K562 (cell line): ENCODE measurements around the gene SAE1. TPM values are rescaled to one million over a fixed set of nuclear protein-coding genes. Genes with fewer than 3 reads are reported as not detected.

ENCODE experiments used
- CBX8 ChIP-seq: fragments of 200-600 bp; sonication (generic); IDR thresholded peaks from 2 replicates; pipeline ENCODE4 v1.6.1; 2012; ENCODE audit warnings: borderline replicate concordance, mixed run types, low read depth, mild to moderate bottlenecking, moderate library complexity, mixed read lengths, low read length, control low read depth, inconsistent platforms; ENCODE audit not compliant: poor library complexity, severe bottlenecking; ENCODE audit errors: extremely low read depth
- CCNT2 ChIP-seq: IDR thresholded peaks from 2 replicates; pipeline ENCODE4 v1.6.1; 2011; ENCODE audit warnings: borderline replicate concordance, low read depth, mild to moderate bottlenecking, moderate library complexity, mixed read lengths, low read length; ENCODE audit not compliant: insufficient read length; ENCODE audit errors: extremely low read depth
- FOXO4 ChIP-seq: fragments of 450-650 bp; formaldehyde crosslinking; IDR thresholded peaks from 2 replicates; pipeline ENCODE4 v1.4.0; 2020; ENCODE audit warnings: mild to moderate bottlenecking, moderate library complexity
- GTF2A2 ChIP-seq: IDR thresholded peaks from 2 replicates; pipeline ENCODE4 v1.6.1; 2016; ENCODE audit warnings: mild to moderate bottlenecking, missing genetic modification characterization, missing compliant biosample characterization
- HNRNPK ChIP-seq: fragments of 200-400 bp; formaldehyde crosslinking; IDR thresholded peaks from one replicate; pipeline ENCODE4 v1.6.1; 2018; ENCODE audit warnings: mild to moderate bottlenecking, low read depth, low read length; ENCODE audit not compliant: poor library complexity, severe bottlenecking
- ILK ChIP-seq: fragments of 450-650 bp; IDR thresholded peaks from 2 replicates; pipeline ENCODE4 v1.6.1; 2016; ENCODE audit warnings: missing genetic modification characterization, low read depth, mild to moderate bottlenecking, missing compliant biosample characterization, moderate library complexity, borderline replicate concordance
- NBN ChIP-seq: fragments of 450-650 bp; IDR thresholded peaks from 2 replicates; pipeline ENCODE4 v1.6.1; 2016; ENCODE audit warnings: low read depth, mild to moderate bottlenecking
- SRSF7 ChIP-seq: fragments of 200-400 bp; formaldehyde crosslinking; optimal IDR thresholded peaks from 2 replicates; pipeline ENCODE3; 2017; ENCODE audit warnings: mild to moderate bottlenecking, low read depth, low read length
- THAP7 ChIP-seq: fragments of 250-450 bp; sonication (Bioruptor Pico); IDR thresholded peaks from 2 replicates; pipeline ENCODE4 v1.5.0; 2021
- YY1 ChIP-seq, 3 experiments: IDR thresholded peaks; 2 replicates each; pipeline ENCODE4 v1.6.1; 2011; ENCODE audit warnings: low read length in 2 of 3, mild to moderate bottlenecking in 2 of 3, moderate library complexity in 2 of 3, borderline replicate concordance in 1 of 3, control low read depth in 1 of 3, low read depth in 1 of 3; ENCODE audit not compliant: insufficient read depth in 3 of 3, insufficient replicate concordance in 2 of 3, control insufficient read depth in 1 of 3, insufficient read length in 1 of 3; ENCODE audit errors: extremely low read depth in 1 of 3
- ZNF274 ChIP-seq: IDR thresholded peaks from 2 replicates; pipeline ENCODE4 v1.6.1; 2011; ENCODE audit warnings: low read depth, mild to moderate bottlenecking, low read length, moderate library complexity, borderline replicate concordance
- ZNF347 ChIP-seq: fragments of 450-650 bp; formaldehyde crosslinking; IDR thresholded peaks from 2 replicates; pipeline ENCODE4 v1.4.0; 2020; ENCODE audit warnings: low read depth, mild to moderate bottlenecking, moderate library complexity
- ZNF707 ChIP-seq: fragments of 250-450 bp; sonication (Bioruptor Pico); conservative IDR thresholded peaks from 2 replicates; pipeline ENCODE4 v1.8.0; 2022; ENCODE audit warnings: inconsistent platforms, mild to moderate bottlenecking, moderate library complexity
- polyA plus RNA-seq, 8 experiments: library from polyadenylated mRNA; depleted of rRNA in 4 of 8; stranded (reverse) in 5 of 8; unstranded in 3 of 8; fragments of >200 nt; fragmentation: Nextera tagmentation in 2 of 8; fragmentation: Illumina TruSeq in 1 of 8; extraction: Ambion mirVana in 2 of 8; extraction: Trizol in 1 of 8; gene quantifications; 2 replicates each; pipeline versions ENCODE4 v1.2.1 to v1.2.3, GENCODE V29; 2011 to 2014; ENCODE audit warnings: inconsistent platforms in 1 of 8, missing spikeins in 1 of 8
- total RNA-seq, 7 experiments: library from RNA; depleted of rRNA in 6 of 7; stranded (reverse); fragments of >200 nt in 6 of 7; fragmentation: Illumina TruSeq in 2 of 7; extraction: Trizol in 2 of 7; gene quantifications; 2 replicates each; pipeline versions ENCODE4 v1.2.1 to v1.2.3, GENCODE V29; 2011 to 2021; ENCODE audit warnings: low replicate concordance in 1 of 7
- TF ChIP-seq, protein P1 (sequence below): fragments of 250-450 bp; sonication (Bioruptor Pico); IDR thresholded peaks from 2 replicates; pipeline ENCODE4 v1.5.0; 2021
- TF ChIP-seq, protein P2 (sequence below): fragments of 450-650 bp; IDR thresholded peaks from 2 replicates; pipeline ENCODE4 v1.6.1; 2016; ENCODE audit warnings: low read depth, mild to moderate bottlenecking, moderate library complexity
- TF ChIP-seq, protein P3 (sequence below): fragments of 250-450 bp; sonication (Bioruptor Pico); IDR thresholded peaks from 2 replicates; pipeline ENCODE4 v1.9.0; 2021; ENCODE audit warnings: mild to moderate bottlenecking
- TF ChIP-seq, protein P4 (sequence below): fragments of 250-450 bp; sonication (Bioruptor Pico); IDR thresholded peaks from 2 replicates; pipeline ENCODE4 v1.5.1; 2021; ENCODE audit warnings: mild to moderate bottlenecking
- TF ChIP-seq, protein P5 (sequence below): fragments of 450-650 bp; formaldehyde crosslinking; IDR thresholded peaks from 2 replicates; pipeline ENCODE4 v1.4.0; 2020; ENCODE audit warnings: mild to moderate bottlenecking

The SAE1 gene
- total and polyA plus RNA-seq, 9 of the 15 experiments (the other 6 are each of a cell fraction or from before 2014, with no cell fraction given) = 82.8 to 299 (median 217) TPM

GRCh38 chr19:47225746-47226425 lies 95.3 kb downstream of the SAE1 start (continued):
- TF ChIP-seq SRSF7 (no peak), THAP7 (no peak; the same call in 1 of the 2 replicates), CCNT2 (peak; percentile 97), HNRNPK (no peak), ILK (no peak), ZNF347 (CRISPR knock-in tag) (no peak), ZNF274 (no peak), GTF2A2 (peak; percentile 90), YY1 (IDR thresholded peaks at IDR 0.05; ENCODE audit: borderline replicate concordance in 1 of 3, control insufficient read depth in 1 of 3, extremely low read depth in 1 of 3, insufficient read depth in 3 of 3, insufficient read length in 1 of 3, insufficient replicate concordance in 2 of 3, low read depth in 1 of 3, low read length in 2 of 3) (peak in 2 of 3 experiments; percentile 74 to 82), CBX8 (no peak), ZNF707 (CRISPR knock-in tag) (no peak), FOXO4 (CRISPR knock-in tag) (no peak), NBN (no peak)
- TF ChIP-seq, protein P1, sequence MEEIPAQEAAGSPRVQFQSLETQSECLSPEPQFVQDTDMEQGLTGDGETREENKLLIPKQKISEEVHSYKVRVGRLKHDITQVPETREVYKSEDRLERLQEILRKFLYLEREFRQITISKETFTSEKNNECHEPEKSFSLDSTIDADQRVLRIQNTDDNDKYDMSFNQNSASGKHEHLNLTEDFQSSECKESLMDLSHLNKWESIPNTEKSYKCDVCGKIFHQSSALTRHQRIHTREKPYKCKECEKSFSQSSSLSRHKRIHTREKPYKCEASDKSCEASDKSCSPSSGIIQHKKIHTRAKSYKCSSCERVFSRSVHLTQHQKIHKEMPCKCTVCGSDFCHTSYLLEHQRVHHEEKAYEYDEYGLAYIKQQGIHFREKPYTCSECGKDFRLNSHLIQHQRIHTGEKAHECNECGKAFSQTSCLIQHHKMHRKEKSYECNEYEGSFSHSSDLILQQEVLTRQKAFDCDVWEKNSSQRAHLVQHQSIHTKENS (CRISPR knock-in tag) = no peak
- TF ChIP-seq, protein P2, sequence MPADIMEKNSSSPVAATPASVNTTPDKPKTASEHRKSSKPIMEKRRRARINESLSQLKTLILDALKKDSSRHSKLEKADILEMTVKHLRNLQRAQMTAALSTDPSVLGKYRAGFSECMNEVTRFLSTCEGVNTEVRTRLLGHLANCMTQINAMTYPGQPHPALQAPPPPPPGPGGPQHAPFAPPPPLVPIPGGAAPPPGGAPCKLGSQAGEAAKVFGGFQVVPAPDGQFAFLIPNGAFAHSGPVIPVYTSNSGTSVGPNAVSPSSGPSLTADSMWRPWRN = no peak
- TF ChIP-seq, protein P3, sequence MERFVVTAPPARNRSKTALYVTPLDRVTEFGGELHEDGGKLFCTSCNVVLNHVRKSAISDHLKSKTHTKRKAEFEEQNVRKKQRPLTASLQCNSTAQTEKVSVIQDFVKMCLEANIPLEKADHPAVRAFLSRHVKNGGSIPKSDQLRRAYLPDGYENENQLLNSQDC = peak; percentile 92
- TF ChIP-seq, protein P4, sequence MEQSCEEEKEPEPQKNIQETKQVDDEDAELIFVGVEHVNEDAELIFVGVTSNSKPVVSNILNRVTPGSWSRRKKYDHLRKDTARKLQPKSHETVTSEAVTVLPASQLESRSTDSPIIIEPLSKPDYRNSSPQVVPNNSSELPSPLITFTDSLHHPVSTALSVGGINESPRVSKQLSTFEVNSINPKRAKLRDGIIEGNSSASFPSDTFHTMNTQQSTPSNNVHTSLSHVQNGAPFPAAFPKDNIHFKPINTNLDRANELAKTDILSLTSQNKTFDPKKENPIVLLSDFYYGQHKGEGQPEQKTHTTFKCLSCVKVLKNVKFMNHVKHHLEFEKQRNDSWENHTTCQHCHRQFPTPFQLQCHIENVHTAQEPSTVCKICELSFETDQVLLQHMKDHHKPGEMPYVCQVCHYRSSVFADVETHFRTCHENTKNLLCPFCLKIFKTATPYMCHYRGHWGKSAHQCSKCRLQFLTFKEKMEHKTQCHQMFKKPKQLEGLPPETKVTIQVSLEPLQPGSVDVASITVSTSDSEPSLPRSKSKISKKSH (CRISPR knock-in tag) = no peak
- TF ChIP-seq, protein P5, sequence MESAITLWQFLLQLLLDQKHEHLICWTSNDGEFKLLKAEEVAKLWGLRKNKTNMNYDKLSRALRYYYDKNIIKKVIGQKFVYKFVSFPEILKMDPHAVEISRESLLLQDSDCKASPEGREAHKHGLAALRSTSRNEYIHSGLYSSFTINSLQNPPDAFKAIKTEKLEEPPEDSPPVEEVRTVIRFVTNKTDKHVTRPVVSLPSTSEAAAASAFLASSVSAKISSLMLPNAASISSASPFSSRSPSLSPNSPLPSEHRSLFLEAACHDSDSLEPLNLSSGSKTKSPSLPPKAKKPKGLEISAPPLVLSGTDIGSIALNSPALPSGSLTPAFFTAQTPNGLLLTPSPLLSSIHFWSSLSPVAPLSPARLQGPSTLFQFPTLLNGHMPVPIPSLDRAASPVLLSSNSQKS (CRISPR knock-in tag) = no peak
